C4-2B (cell line): ENCODE results near the gene PRPH.
A peak's percentile ranks its signal among the peaks of the same experiment; 100 is the strongest.

ENCODE experiments used
- H3K27ac ChIP-seq: fragments of 450-650 bp; 2 replicates; pipeline ENCODE4 v1.5.1; 2017
- CTCF ChIP-seq: fragments of 450-650 bp; conservative IDR thresholded peaks from 2 replicates; pipeline ENCODE4 v1.5.1; 2017; ENCODE audit warnings: mild to moderate bottlenecking
- ZFX ChIP-seq: fragments of 450-650 bp; IDR thresholded peaks from 2 replicates; pipeline ENCODE4 v1.6.1; 2017

The PRPH gene

GRCh38 chr12:49345825-49346658 is 51.1 kb downstream of the PRPH start:
- TF ChIP-seq CTCF (no peak), ZFX (no peak)
- peak overlapping the region; percentile 92 for H3K27ac ChIP-seq

DNA sequence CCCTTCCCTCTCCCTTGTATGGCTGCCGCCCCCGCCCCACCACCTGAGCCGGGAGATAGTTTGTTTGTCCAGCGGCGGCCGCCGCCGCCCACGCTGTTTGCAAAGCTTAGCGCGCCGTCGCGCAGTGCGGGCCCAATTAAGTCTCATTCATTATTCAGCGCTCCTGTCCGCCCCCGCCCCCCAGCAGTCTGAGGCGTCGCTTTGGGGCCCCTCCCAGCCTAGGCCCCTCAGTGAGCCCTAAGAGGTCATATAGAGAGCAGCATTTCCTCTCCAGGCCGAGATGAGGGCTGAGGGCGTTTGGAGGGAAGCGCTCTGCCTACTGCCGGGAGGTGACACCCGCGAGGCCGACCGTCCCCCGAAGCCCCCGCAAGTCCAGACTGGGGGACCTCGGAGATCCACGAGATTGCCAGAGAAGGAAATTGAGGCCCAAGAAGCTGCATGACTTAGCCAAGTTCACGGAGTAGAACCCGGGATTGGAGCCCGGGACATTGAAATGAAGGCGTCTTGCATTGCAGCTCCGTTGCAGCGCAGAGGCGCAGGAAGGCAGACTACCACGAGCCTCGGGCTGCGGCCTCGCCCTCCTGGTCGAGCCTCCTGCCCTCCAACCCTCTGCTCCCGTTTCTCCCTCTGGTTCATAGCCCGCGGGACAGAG is 51.8 kb downstream of the PRPH start, which contains the start of gene DNAJC22:
DNAJC22 (plus strand) TSS at position 230 of the 652 bp plus-strand sequence. CDS start 1,985 bp downstream, outside the sequence.
- peak within 1 kb of the TSS; percentile 92 for H3K27ac ChIP-seq
- 0 out of 2 replicates have a peak, but pooled peaks have one; percentile 31 for TF ChIP-seq ZFX
- TF ChIP-seq CTCF: no peak

- H3K27ac ChIP-seq: peak overlapping the region; percentile 92
- TF ChIP-seq CTCF (peak; percentile 99), ZFX (no peak)
Observed at GRCh38 chr12:49347311-49348193, 52.6 kb downstream of the PRPH start.
